HG03442 (cell line): Measurements from ENCODE around the gene ZNF628.

ENCODE experiments used
- ATAC-seq: cut with Tn5 transposase; IDR thresholded peaks from one replicate; pipeline ENCODE4 v1.9.1; 2021; ENCODE audit warnings: mild to moderate bottlenecking, moderate library complexity; ENCODE audit not compliant: unreplicated experiment

ZNF628 gene

DNA sequence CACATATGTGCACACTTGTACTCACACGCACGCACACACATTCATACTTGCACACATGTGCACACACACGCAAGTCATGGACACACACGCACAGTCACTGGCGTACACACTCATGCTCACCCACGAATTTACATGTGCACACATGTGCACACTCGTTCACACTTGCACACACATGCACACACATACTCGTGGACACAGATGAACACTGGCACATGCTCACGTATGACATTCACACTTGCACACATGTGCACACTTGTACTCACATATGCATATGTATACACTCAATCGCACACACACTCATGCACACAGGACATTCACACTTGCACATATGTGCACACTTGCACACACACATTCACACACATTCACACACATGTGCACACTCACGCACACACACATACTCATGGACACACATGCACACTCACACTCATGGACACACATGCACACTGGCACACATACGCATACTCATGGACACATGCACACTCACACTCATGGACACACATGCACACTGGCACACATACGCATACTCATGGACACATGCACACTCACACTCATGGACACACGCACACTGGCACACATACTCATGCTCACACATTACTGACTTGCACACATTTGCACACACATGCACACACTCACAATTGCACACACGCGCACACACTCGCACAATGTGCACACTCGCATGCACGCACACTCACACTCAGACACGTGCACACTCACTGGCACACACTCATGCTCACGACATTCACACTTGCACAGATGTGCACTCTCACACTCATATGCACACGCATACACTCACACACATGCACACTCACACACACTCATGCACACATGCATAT lies 51.0 kb downstream of the ZNF628 start:
- ATAC-seq, result no peak

DNA sequence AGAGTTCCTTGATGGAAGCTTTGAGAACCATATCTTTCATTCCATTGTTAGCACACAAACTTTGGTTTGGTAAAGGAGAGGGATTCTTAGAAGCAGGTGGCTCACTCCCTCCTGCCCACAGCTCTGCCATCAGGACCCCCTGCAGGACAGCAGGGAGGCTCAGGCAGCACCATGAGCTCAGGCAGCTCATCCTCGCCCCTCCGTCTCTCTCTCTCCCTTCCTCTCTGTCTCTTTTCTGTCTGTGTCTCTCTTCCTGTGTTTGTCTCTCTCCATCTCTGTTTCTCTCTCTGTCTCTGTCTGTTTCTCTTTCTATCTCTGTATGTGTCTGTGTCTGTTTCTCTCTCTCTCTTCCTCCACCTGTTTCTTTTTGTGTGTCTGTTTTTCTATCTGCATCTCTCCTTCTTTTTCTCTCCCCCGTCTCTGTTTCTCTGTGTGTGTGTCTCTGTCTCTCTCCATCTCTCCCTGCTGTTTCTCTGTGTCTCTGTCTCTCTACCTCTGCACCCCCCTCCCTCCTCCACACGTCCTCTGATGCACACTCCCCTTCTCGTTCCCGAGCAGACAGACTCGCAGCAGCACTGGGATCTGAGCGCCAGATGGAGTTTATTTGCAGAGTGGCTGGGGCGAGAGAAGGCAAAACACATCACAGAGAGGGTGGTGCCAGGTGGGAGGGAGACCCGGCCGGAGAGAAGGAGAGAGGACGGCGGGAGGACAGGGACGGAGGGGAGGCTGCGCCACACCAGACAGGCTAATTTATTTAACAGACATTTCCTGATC lies 51.8 kb downstream of the ZNF628 start:
- no peak for ATAC-seq

- ATAC-seq, result no peak
Measured at GRCh38 chr19:55529636-55530234, 53.3 kb downstream of the ZNF628 start.

- no peak for ATAC-seq
Measured at GRCh38 chr19:55530996-55531395, 54.6 kb downstream of the ZNF628 start.
